ENCODE results near the gene NRROS.
"Not testable (repeated sequence)": the region's sequence is repeated elsewhere in the genome, so short reads cannot be mapped to it uniquely, and the experiment has no call there.

NRROS gene

DNA sequence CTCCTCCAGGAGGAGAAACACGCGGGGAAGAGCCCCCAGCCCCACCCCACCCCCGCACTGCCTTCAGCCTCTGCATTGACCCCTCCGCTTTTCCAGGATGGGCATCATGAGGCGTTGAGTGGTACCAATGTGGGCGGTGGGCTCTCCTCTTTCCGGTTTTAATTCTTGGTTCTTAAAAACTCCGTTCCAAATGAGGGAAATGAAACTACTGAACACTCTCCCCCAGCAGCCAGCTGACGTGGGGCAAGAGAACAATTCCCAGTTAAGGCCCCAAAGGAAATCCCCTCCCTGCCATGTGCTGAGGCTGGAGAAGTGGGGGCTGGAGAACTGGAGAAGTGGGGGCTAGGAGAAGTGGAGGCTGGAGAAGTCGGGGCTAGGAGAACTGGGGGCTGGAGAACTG is 5.3 kb upstream of the NRROS start:
- peak overlapping the region; percentile 97 for H3K4me3 ChIP-seq (ENCODE audit: low read depth, low read length)
- TF ChIP-seq, protein P1, sequence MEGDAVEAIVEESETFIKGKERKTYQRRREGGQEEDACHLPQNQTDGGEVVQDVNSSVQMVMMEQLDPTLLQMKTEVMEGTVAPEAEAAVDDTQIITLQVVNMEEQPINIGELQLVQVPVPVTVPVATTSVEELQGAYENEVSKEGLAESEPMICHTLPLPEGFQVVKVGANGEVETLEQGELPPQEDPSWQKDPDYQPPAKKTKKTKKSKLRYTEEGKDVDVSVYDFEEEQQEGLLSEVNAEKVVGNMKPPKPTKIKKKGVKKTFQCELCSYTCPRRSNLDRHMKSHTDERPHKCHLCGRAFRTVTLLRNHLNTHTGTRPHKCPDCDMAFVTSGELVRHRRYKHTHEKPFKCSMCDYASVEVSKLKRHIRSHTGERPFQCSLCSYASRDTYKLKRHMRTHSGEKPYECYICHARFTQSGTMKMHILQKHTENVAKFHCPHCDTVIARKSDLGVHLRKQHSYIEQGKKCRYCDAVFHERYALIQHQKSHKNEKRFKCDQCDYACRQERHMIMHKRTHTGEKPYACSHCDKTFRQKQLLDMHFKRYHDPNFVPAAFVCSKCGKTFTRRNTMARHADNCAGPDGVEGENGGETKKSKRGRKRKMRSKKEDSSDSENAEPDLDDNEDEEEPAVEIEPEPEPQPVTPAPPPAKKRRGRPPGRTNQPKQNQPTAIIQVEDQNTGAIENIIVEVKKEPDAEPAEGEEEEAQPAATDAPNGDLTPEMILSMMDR (IDR thresholded peaks at IDR 0.05; ENCODE audit: insufficient read depth, low read depth, low read length, missing control alignments) = no peak
- peak; percentile 57 for DNase-seq (ENCODE audit: low read depth)

DNA sequence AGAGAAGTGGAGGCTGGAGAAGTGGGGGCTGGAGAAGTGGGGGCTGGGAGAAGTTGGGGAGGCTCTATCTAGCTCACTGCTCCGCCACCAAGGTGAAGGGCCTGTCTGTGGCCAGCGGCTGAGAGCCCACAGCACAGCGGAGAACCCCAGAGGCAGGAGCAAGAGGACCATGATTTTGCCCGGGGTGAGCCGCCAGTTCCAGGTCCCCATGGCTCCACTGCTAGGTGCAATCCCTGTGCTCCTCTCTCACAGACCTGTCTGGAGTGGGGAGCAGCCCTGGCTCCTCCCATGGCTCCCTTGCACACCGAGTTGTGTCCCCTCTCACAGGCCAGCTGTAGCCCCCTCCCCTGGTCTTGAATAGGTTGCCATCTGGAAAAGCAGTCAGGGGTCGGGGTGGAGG is 4.7 kb upstream of the NRROS start:
- no peak overlapping the region for H3K4me3 ChIP-seq (ENCODE audit: low read depth, low read length)
- no peak for DNase-seq (ENCODE audit: low read depth)
- TF ChIP-seq, protein P1 (IDR thresholded peaks at IDR 0.05; ENCODE audit: insufficient read depth, low read depth, low read length, missing control alignments) = no peak

DNA sequence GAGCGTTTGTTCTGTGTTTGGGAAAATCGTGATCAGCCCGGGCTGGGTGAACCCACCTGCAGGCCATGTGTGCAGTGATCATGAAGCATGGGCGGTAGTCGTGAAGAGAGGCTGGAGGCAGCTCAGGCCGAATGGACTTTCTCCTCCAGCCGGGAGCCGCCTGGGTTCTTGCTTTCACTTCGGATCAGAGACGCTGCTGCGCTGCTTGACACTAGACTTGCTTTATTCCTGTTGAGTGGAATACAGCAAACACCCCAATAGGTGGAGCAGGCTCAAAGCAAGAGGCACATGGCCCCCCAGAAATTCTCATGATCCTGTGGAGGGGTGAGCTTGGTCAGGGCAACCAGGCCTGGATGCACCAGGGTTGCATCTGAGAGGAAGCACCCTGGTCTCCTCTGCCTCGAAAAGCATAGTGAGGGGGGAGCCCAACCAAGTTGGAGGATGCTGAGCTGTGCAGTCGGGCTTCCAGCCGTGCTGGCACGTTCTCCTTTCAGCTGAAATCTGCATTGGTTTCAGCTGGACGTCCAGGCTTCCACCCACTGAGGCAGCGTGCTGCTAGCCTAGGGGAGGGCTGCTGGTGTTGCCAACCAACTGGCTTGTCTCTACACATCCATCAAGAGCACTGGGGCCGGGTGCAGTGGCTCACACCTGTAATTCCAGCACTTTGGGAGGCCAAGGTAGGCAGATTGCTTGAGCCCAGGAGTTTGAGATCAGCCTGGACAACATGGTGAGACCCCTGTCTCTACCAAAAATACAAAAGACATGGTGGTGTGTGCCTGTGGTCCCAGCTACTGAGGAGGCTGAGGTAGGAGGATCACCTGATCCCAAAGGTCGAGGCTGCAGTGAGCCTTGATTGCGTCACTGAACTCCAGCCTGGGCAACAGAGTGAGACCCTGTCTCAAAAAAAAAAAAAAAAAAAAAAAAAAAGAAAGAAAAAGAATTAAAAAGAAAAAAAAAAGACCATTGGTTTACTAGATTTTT is 2.8 kb upstream of the NRROS start:
- TF ChIP-seq, protein P1 (IDR thresholded peaks at IDR 0.05; ENCODE audit: insufficient read depth, low read depth, low read length, missing control alignments) = no peak
- H3K4me3 ChIP-seq (ENCODE audit: low read depth, low read length) = no peak overlapping the region
- no peak for DNase-seq (ENCODE audit: low read depth)

DNA sequence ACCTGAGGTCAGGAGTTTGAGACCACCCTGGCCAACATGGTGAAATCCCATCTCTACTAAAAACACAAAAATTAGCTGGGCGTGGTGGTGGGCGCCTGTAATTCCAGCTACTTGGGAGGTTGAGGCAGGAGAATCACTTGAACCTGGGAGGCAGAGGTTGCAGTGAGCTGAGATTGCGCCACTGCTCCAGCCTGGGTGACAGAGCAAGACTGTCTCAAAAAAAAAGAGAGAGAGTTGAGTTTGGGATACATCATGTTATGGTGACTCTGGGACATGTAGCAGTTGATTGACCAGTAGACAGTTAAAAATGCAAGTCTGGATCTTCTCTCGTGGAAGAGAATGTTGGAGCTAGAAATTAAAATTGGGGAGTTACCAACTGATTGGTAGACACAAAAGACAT is 1.6 kb upstream of the NRROS start:
- not testable (repeated sequence) for H3K4me3 ChIP-seq (ENCODE audit: low read depth, low read length); DNase-seq (ENCODE audit: low read depth)

DNA sequence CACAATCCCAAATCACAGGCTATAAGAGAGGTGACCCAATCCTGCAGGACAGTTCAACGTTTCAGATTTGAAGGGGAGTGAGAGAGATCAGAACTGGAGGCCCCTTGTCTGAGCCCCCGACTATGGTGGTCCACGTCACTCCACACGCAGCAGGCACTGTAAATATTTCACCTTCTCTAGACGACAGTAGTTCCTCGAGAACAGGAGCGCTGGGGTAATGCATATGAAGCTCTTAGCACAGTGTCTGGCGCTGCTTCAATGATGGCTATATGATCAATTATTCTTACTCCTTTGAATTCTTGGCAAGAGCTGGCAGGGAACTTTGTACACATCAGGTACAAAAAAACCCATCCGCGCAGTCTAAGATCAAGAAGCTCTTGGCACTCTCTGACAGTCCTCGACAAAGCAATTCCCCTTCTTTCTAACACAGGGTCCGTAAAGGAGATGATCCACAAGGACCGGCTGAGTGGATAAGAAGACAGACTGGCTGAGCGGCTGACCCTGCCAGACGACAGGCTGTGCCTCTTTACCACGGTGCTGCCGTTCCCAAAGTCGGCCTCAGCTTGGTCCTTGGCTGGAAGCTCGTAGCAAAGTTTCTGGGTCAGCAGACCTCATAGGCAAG is 522 bp upstream of the NRROS start:
- DNase-seq (ENCODE audit: low read depth) = no peak
- H3K4me3 ChIP-seq (ENCODE audit: low read depth, low read length) = peak overlapping the region; percentile 85
- TF ChIP-seq, protein P1 (IDR thresholded peaks at IDR 0.05; ENCODE audit: insufficient read depth, low read depth, low read length, missing control alignments) = no peak

DNA sequence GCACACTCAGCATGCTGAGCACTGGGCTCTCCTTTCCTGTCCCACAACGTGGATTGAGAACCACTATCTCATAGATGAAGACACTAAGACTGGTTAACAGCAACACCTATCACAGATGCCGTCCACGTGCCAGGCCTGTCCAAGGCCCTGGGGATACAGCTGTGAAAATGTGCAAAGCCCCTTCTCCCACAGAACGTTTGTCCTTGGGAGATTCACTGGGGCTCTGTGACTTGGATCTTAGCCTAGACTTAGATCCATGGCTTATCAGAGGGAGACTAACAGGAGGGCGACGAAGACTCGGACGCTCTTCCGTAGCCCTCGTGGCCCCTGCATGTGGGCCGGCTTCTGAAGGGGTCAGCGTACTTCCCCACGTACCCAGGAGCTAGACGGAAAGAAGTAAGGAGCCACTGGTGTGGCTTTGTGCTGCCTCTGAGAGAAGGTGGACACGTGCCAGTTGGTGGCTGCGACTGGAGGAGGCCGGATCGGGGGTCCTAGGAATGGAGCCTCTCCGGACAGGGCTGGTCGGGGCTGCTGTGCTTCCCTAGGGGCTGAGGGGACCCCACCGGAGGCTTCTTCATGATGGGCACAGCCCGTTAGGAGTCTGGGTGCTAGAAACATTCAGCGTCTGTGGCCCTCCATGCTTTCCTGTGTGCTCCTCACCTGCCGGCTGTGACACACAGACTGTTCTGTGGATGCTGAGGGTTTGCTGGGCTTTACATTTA is 964 bp downstream of the NRROS start:
- TF ChIP-seq, protein P1 (IDR thresholded peaks at IDR 0.05; ENCODE audit: insufficient read depth, low read depth, low read length, missing control alignments) = no peak
- peak; percentile 51 for DNase-seq (ENCODE audit: low read depth)
- H3K4me3 ChIP-seq (ENCODE audit: low read depth, low read length) = peak overlapping the region; percentile 85

All from GM12865 (cell line).